ENCODE data around the gene CLIC4. TPM values are rescaled to one million over a fixed set of nuclear protein-coding genes. Genes with fewer than 3 reads are reported as not detected.

The CLIC4 gene
- total and polyA plus RNA-seq, 10 of the 15 experiments (the other 5 are each of a cell fraction or from before 2014, with no cell fraction given), result 20.4 to 107 (median 69.6) TPM

DNA sequence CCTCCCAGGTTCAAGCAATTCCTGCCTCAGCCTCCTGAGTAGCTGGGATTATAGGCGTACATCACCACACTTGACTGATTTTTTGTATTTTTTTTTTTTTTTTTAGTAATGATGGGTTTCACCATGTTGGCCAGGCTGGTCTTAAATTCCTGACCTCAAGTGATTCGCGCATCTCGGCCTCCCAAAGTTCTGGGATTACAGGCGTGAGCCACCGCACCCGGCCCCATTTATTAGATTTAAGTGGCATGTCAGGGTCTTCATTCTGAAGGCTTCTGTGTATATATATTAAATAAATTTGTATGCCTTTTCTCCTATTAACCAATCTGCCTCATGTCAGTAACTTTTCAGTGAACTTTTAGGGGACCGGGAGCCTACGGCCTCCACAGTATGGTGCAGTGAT is 6.0 kb upstream of the CLIC4 start:
- CTCF ChIA-PET, result interaction anchor here (1.6 to 1.7 kb wide), 3 partner anchors 44 to 96 kb away, joined by 5 to 6 read pairs (median 6); no protein-coding TSS in a partner anchor
- TF ChIP-seq NR2C2 (IDR thresholded peaks at IDR 0.05; ENCODE audit: borderline replicate concordance, control insufficient read depth, insufficient read length, low read depth) (no peak), ZNF24 (IDR thresholded peaks at IDR 0.05) (no peak), NFXL1 (IDR thresholded peaks at IDR 0.05; ENCODE audit: borderline replicate concordance) (no peak), CHD4 (IDR thresholded peaks at IDR 0.05) (no peak), NBN (IDR thresholded peaks at IDR 0.05) (no peak), RELA (IDR thresholded peaks at IDR 0.05; ENCODE audit: borderline replicate concordance, partially characterized antibody) (no peak), BMI1 (IDR thresholded peaks at IDR 0.05; ENCODE audit: borderline replicate concordance) (no peak), NFIC (IDR thresholded peaks at IDR 0.05; ENCODE audit: low read depth, low read length) (no peak), HDGF (IDR thresholded peaks at IDR 0.05) (no peak), TCF3 (IDR thresholded peaks at IDR 0.05; ENCODE audit: borderline replicate concordance, insufficient read depth, low read depth, low read length) (no peak), GABPA (IDR thresholded peaks at IDR 0.05; ENCODE audit: low read depth) (no peak), CBX3 (IDR thresholded peaks at IDR 0.05; ENCODE audit: borderline replicate concordance, low read depth) (no peak)
- TF ChIP-seq, protein P1, sequence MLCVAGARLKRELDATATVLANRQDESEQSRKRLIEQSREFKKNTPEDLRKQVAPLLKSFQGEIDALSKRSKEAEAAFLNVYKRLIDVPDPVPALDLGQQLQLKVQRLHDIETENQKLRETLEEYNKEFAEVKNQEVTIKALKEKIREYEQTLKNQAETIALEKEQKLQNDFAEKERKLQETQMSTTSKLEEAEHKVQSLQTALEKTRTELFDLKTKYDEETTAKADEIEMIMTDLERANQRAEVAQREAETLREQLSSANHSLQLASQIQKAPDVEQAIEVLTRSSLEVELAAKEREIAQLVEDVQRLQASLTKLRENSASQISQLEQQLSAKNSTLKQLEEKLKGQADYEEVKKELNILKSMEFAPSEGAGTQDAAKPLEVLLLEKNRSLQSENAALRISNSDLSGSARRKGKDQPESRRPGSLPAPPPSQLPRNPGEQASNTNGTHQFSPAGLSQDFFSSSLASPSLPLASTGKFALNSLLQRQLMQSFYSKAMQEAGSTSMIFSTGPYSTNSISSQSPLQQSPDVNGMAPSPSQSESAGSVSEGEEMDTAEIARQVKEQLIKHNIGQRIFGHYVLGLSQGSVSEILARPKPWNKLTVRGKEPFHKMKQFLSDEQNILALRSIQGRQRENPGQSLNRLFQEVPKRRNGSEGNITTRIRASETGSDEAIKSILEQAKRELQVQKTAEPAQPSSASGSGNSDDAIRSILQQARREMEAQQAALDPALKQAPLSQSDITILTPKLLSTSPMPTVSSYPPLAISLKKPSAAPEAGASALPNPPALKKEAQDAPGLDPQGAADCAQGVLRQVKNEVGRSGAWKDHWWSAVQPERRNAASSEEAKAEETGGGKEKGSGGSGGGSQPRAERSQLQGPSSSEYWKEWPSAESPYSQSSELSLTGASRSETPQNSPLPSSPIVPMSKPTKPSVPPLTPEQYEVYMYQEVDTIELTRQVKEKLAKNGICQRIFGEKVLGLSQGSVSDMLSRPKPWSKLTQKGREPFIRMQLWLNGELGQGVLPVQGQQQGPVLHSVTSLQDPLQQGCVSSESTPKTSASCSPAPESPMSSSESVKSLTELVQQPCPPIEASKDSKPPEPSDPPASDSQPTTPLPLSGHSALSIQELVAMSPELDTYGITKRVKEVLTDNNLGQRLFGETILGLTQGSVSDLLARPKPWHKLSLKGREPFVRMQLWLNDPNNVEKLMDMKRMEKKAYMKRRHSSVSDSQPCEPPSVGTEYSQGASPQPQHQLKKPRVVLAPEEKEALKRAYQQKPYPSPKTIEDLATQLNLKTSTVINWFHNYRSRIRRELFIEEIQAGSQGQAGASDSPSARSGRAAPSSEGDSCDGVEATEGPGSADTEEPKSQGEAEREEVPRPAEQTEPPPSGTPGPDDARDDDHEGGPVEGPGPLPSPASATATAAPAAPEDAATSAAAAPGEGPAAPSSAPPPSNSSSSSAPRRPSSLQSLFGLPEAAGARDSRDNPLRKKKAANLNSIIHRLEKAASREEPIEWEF (IDR thresholded peaks at IDR 0.05; ENCODE audit: insufficient replicate concordance, low read depth, low read length), result no peak
- TF ChIP-seq, protein P2, sequence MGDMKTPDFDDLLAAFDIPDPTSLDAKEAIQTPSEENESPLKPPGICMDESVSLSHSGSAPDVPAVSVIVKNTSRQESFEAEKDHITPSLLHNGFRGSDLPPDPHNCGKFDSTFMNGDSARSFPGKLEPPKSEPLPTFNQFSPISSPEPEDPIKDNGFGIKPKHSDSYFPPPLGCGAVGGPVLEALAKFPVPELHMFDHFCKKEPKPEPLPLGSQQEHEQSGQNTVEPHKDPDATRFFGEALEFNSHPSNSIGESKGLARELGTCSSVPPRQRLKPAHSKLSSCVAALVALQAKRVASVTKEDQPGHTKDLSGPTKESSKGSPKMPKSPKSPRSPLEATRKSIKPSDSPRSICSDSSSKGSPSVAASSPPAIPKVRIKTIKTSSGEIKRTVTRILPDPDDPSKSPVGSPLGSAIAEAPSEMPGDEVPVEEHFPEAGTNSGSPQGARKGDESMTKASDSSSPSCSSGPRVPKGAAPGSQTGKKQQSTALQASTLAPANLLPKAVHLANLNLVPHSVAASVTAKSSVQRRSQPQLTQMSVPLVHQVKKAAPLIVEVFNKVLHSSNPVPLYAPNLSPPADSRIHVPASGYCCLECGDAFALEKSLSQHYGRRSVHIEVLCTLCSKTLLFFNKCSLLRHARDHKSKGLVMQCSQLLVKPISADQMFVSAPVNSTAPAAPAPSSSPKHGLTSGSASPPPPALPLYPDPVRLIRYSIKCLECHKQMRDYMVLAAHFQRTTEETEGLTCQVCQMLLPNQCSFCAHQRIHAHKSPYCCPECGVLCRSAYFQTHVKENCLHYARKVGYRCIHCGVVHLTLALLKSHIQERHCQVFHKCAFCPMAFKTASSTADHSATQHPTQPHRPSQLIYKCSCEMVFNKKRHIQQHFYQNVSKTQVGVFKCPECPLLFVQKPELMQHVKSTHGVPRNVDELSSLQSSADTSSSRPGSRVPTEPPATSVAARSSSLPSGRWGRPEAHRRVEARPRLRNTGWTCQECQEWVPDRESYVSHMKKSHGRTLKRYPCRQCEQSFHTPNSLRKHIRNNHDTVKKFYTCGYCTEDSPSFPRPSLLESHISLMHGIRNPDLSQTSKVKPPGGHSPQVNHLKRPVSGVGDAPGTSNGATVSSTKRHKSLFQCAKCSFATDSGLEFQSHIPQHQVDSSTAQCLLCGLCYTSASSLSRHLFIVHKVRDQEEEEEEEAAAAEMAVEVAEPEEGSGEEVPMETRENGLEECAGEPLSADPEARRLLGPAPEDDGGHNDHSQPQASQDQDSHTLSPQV (IDR thresholded peaks at IDR 0.05), result no peak

More for the DNA sequence above, 6.0 kb upstream of the CLIC4 start:
- WGBS (ENCODE audit: insufficient coverage, insufficient replicate concordance, low lambda C conversion rate, missing lambda C conversion rate), result 97% methylated on average over 9 of the region's 9 CpGs
- intact Hi-C loops (cut with micrococcal nuclease; ENCODE audit: unreplicated experiment) (no loop called here), in situ Hi-C loops (cut with MboI) (no loop called here)
- BruUV-seq (replicated peaks), result no TSS peak
- Histone ChIP-seq H3K27ac (ENCODE audit: control insufficient read depth, insufficient read depth) (no peak overlapping the region), H3K4me2 (ENCODE audit: control insufficient read depth, insufficient read depth) (no peak overlapping the region), H3K4me3 (no peak overlapping the region), H3K79me2 (ENCODE audit: control insufficient read depth, insufficient read depth, low read length) (no peaks in the 10 kb centered on the region; the same call in 1 of the 2 replicates), H3K4me1 (ENCODE audit: control insufficient read depth, insufficient read depth, low read length) (peaks cover 53% of the 10 kb centered on the region), H3K9ac (ENCODE audit: control insufficient read depth, insufficient read depth, low read length) (no peak overlapping the region), H3K27me3 (replicated peaks in 1 of 2; ENCODE audit: control insufficient read depth in 2 of 2, insufficient read depth in 2 of 2, low read length in 1 of 2) (no peaks in the 10 kb centered on the region), H3K36me3 (ENCODE audit: control insufficient read depth in 2 of 2, insufficient read depth in 2 of 2, low read length in 1 of 2) (no peaks in the 10 kb centered on the region), H4K20me1 (ENCODE audit: control insufficient read depth, insufficient read depth) (no peaks in the 10 kb centered on the region), H2AFZ (ENCODE audit: control insufficient read depth, low read depth, low read length) (no peak overlapping the region), H3K9me3 (replicated peaks; ENCODE audit: control insufficient read depth, insufficient read depth, low read length) (no peaks in the 10 kb centered on the region)
- DNase-seq (ENCODE audit: low read depth, low spot score) (no peak), ATAC-seq (no peak), FAIRE-seq (no peak)
- ChIA-PET POLR2A (interaction anchor here (0.6 to 0.8 kb wide), 2 partner anchors 12 to 27 kb away, joined by 3 read pairs; no protein-coding TSS in a partner anchor), RAD21 (ENCODE audit: unreplicated experiment) (interaction anchor here (0.6 to 2.7 kb wide), 3 partner anchors 45 to 790 kb away, joined by 3 to 10 read pairs (median 4); no protein-coding TSS in a partner anchor), SMC1A (ENCODE audit: uncharacterized antibody, unreplicated experiment) (interaction anchor here (0.7 to 2.6 kb wide), 7 partner anchors 8 to 93 kb away, joined by 3 to 11 read pairs (median 4); no protein-coding TSS in a partner anchor)
